ENCODE data around the gene OGDH. TPM values are rescaled to one million over a fixed set of nuclear protein-coding genes. Genes with fewer than 3 reads are reported as not detected.
"Not testable (repeated sequence)": the region's sequence is repeated elsewhere in the genome, so short reads cannot be mapped to it uniquely, and the experiment has no call there.

Gene OGDH
- total and polyA plus RNA-seq, 7 donors: 39.0 to 102 (median 74.4) TPM

- Histone ChIP-seq H3K36me3 (peaks cover 0 to 34% (median 12%) of the 10 kb centered on the region in 4 donors), H3K27ac (no peak overlapping the region), H3K9me3 (no peaks in the 10 kb centered on the region), H3K4me1 (no peaks in the 10 kb centered on the region), H3K4me3 (no peak overlapping the region), H3K27me3 (no peaks in the 10 kb centered on the region)
- intact Hi-C loops (cut with DNase I): no loop called here
- peak in 1 of 4 donors; percentile 3 for TF ChIP-seq POLR2AphosphoS5 (IDR thresholded peaks at IDR 0.05)
- TF ChIP-seq POLR2A (IDR thresholded peaks at IDR 0.05): no peak
- WGBS, 2 donors: 40 to 79% methylated on average over 7 of the region's 7 CpGs
- DNase-seq: no peak
Observed at GRCh38 chr7:44561962-44562621, 44.3 kb upstream of the OGDH start.

- DNase-seq; H3K27ac ChIP-seq; H3K4me1 ChIP-seq; H3K4me3 ChIP-seq; H3K27me3 ChIP-seq; H3K9me3 ChIP-seq; intact Hi-C loops (cut with DNase I): not testable (repeated sequence)
- WGBS, 2 donors: 66 to 87% methylated on average over 8 of the region's 8 CpGs
- peaks cover under 1 to 39% (median 17%) of the 10 kb centered on the region in 4 donors for H3K36me3 ChIP-seq
Observed at GRCh38 chr7:44562622-44562962, 43.8 kb upstream of the OGDH start.

GRCh38 chr7:44563171-44563679, 43.2 kb upstream of the OGDH start:
- no peak for DNase-seq
- Histone ChIP-seq H3K27me3 (no peaks in the 10 kb centered on the region), H3K27ac (no peak overlapping the region), H3K36me3 (peaks cover 7 to 45% (median 23%) of the 10 kb centered on the region in 4 donors), H3K4me3 (no peak overlapping the region), H3K9me3 (no peaks in the 10 kb centered on the region), H3K4me1 (no peaks in the 10 kb centered on the region)
- 84 to 89% methylated on average over 3 of the region's 3 CpGs for WGBS, 2 donors
- no peak for TF ChIP-seq CTCF (IDR thresholded peaks at IDR 0.05)
- TF ChIP-seq EP300 (IDR thresholded peaks at IDR 0.05): no peak
- no peak for TF ChIP-seq POLR2A (IDR thresholded peaks at IDR 0.05)
- TF ChIP-seq POLR2AphosphoS5 (IDR thresholded peaks at IDR 0.05): no peak
- intact Hi-C loops (cut with DNase I): no loop called here

GRCh38 chr7:44564606-44565005, 41.8 kb upstream of the OGDH start:
- Histone ChIP-seq H3K27me3 (no peaks in the 10 kb centered on the region), H3K9me3 (no peaks in the 10 kb centered on the region), H3K4me1 (no peaks in the 10 kb centered on the region), H3K36me3 (peaks cover 20 to 59% (median 37%) of the 10 kb centered on the region in 4 donors), H3K4me3 (no peak overlapping the region), H3K27ac (no peak overlapping the region)
- intact Hi-C loops (cut with DNase I): loop anchor here (1.0 to 5.0 kb wide), 2 partner anchors 72 to 323 kb away; partner anchors contain the start of gene NUDCD3
- DNase-seq: no peak
- 89 to 93% methylated on average over 2 of the region's 2 CpGs for WGBS, 2 donors
- TF ChIP-seq POLR2A (IDR thresholded peaks at IDR 0.05): no peak
- no peak for TF ChIP-seq CTCF (IDR thresholded peaks at IDR 0.05)
- no peak for TF ChIP-seq EP300 (IDR thresholded peaks at IDR 0.05)
- no peak for TF ChIP-seq POLR2AphosphoS5 (IDR thresholded peaks at IDR 0.05)

- TF ChIP-seq POLR2A (IDR thresholded peaks at IDR 0.05) (no peak), EP300 (IDR thresholded peaks at IDR 0.05) (no peak), CTCF (IDR thresholded peaks at IDR 0.05) (peak; percentile 72 to 97 (median 94)), POLR2AphosphoS5 (IDR thresholded peaks at IDR 0.05) (peak in 1 of 4 donors; percentile 16)
- Histone ChIP-seq H3K9me3 (no peaks in the 10 kb centered on the region), H3K4me1 (no peaks in the 10 kb centered on the region), H3K27ac (peak overlapping the region in 1 of 4 donors; percentile 35), H3K36me3 (peaks cover 27 to 65% (median 43%) of the 10 kb centered on the region in 4 donors), H3K4me3 (no peak overlapping the region), H3K27me3 (no peaks in the 10 kb centered on the region)
- intact Hi-C loops (cut with DNase I): loop anchor here (1.0 to 5.0 kb wide), 2 partner anchors 73 to 324 kb away; partner anchors contain the start of gene NUDCD3
- DNase-seq: peak; percentile 79
- 59 to 69% methylated on average over 13 of the region's 13 CpGs for WGBS, 2 donors
Observed at GRCh38 chr7:44565097-44565794, 41.2 kb upstream of the OGDH start.
